IPS-NIHi11 (cell line): ENCODE measurements around the gene VAC14.
"Not testable (repeated sequence)": the region's sequence is repeated elsewhere in the genome, so short reads cannot be mapped to it uniquely, and the experiment has no call there.

ENCODE experiments used
- DNase-seq: peaks from one replicate; pipeline ENCODE4 v3.0.0; 2012; ENCODE audit warnings: mixed read lengths, low spot score

VAC14 gene

DNA sequence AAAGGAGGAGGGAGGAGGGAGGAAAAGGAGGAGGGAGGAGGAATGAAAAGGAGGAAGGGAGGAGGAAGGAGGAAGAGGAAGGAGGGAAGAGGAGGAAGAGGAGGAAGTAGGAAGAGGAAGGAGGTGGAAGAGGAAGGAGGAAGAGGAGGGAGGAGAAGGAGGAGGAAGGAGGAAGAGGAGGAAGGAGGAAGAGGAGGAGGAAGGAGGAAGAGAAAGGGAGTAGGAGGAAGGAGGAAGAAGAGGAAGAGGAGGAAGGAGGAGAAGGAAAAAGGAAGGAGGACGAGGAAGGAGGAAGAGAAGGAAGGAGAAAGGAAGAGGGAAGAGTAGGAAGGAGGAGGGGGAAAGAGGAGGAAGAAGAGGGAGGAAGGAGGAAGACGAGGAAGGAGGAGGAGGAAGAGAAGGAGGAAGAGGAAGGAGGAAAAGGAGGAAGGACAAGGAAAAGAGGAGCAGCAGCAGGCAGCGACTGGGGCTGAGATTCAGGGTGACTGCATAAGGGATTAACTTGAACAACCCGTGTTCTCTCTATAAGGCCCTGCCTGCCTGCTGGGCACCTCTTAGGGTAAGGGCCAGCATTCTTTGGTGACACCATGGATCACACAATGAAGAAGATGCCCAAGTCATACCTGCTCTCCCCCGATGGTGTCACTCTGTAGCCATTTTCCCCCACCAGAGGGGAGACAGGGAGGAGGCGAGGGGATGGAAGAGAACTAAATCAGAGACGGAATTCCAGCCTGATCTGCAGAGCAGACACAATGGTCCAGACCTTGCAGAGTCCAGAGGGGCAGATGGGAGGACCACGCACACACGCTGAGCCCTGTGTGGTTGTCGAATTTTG is 156.0 kb downstream of the VAC14 start:
- no peak for DNase-seq

DNA sequence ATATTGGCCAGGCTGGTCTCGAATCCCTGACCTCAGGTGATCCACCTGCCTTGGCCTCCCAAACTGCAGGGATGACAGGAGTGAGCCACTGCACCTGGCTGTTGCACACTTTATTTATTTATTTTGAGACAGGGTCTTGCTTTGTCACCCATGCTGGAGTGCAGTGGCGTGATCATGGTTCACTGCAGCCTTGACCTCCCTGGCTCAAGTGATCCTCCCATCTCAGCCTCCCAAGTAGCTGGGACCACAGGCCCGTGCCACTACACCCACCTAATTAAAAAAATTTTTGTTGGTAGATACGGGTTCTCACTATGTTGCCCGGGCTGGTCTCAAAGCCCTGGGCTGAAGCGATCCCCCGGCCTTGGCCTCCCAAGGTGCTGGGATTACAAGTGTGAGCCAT is 157.7 kb downstream of the VAC14 start:
- DNase-seq = not testable (repeated sequence)

DNA sequence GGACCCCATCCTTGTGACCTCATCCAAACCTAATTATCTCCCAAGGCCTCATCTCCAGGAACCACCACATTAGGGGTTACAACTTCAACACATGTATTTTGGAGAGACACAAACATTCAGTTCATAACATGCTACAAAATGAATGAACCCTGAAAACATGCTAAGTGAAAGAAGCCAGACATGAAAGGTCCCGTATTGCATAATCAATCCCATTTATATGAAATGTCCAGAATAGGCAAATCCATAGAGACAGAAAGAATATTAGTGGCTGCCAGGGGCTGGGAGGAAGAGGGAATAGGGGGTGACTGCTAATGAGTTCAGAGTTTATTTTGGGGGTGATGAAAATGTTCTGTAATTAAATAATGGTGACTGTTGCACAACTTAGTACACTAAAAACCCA is 158.3 kb downstream of the VAC14 start:
- DNase-seq = no peak

DNA sequence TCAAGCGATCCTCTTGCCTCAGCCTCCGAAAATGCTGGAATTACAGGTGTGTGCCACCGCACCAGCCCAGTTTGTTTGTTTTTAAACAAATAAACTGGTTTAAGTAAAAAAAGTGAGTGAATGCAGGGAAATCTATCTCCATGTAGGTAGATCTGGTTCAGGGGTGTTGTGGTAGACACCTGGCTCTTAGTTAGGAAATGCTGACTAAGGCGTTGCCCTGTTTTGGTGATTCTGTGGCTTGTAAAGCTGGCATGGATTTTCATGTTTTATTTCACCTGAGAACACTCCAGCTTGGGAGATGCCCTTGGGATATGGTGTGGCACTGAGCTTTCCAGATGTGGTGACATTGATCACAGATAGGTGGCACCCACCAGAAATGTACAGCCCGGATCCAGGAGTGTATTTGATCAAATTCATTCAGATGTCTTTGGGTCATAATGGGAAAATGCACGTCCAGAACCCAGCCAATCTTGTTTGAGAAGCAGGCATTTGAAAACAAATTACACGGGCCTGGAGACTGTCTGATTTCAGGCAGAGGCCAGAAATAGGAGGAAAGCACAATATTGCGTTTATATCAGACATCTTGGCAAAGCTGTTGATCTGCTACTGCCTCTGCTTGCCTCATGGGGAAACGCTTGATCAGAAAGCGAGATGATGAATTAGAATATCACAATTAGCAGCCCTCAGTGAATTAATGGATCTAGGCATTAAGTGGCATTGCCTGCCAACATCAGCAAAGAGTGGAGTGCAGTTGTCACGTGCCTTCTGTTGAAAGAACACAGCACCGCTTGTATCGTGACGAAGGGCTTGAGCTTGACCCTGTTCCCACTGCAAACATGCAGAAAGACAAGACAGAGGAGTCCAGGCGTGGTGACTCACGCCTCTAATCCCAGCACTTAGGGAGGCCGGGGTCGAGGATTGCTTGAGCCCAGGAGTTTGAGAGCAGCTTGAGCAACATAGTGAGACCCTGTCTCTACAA is 161.9 kb downstream of the VAC14 start:
- no peak for DNase-seq
